Endothelial cell of umbilical vein (primary cell): Measurements from ENCODE around the gene SAMD14. TPM values are rescaled to one million over a fixed set of nuclear protein-coding genes. Genes with fewer than 3 reads are reported as not detected.

Experiments used
- BruUV-seq: library from RNA; stranded (reverse); fragments of 400-500 nt; replicated peaks from 2 replicates; lab custom pipeline; 2021; lab: Mats Ljungman, UMichigan
- CTCF ChIA-PET: fragments of 300-600, 350-600 bp; sonication (Branson Sonifier 250); formaldehyde crosslinking; loops from one replicate; lab custom pipeline; 2021; ENCODE audit warnings: antibody characterized with exemption, inconsistent platforms; lab: Charles Lee
- POLR2A ChIA-PET: fragments of 300-600, 350-600 bp; sonication (Branson Sonifier 250); formaldehyde crosslinking; loops from one replicate; lab custom pipeline; 2021; ENCODE audit warnings: antibody characterized with exemption, inconsistent platforms; lab: Charles Lee
- DNase-seq: peaks from one replicate; pipeline ENCODE4 v3.0.0-alpha.2; 2011; ENCODE audit warnings: low read depth, low spot score
- FAIRE-seq: peaks from 2 replicates; lab custom pipeline; 2011; peaks lifted over from hg19 to GRCh38; lab: Jason Lieb, UNC
- H2AFZ ChIP-seq: 2 replicates; pipeline ENCODE4 v1.6.0; 2012; ENCODE audit warnings: low read depth, low read length, control low read depth, inconsistent platforms
- H3K27ac ChIP-seq: 2 replicates; pipeline ENCODE4 v1.5.1; 2011; ENCODE audit warnings: low read depth, mild to moderate bottlenecking, control low read depth, low read length, moderate library complexity; ENCODE audit not compliant: insufficient read depth
- H3K27me3 ChIP-seq, 2 experiments: 2 replicates each; pipeline versions ENCODE4 v1.6.0 to v1.6.1; 2011; ENCODE audit warnings: low read length in 2 of 2, mixed read lengths in 1 of 2; ENCODE audit not compliant: control insufficient read depth in 2 of 2, insufficient read depth in 2 of 2
- H3K36me3 ChIP-seq, 2 experiments: 2 replicates in 1 of 2; 3 replicates in 1 of 2; pipeline ENCODE4 v1.5.1; 2011; ENCODE audit warnings: low read length in 2 of 2, mild to moderate bottlenecking in 1 of 2, moderate library complexity in 1 of 2; ENCODE audit not compliant: control insufficient read depth in 2 of 2, insufficient read depth in 2 of 2; ENCODE audit errors: extremely low read depth in 1 of 2
- H3K4me1 ChIP-seq: 3 replicates; pipeline ENCODE4 v1.5.1; 2011; ENCODE audit warnings: mild to moderate bottlenecking, low read length; ENCODE audit not compliant: control insufficient read depth, insufficient read depth; ENCODE audit errors: extremely low read depth
- H3K4me2 ChIP-seq: 2 replicates; pipeline ENCODE4 v1.6.1; 2011; ENCODE audit warnings: low read length, control low read depth, mixed read lengths; ENCODE audit not compliant: insufficient read depth
- H3K4me3 ChIP-seq, 3 experiments: fragments of 200-600 bp in 1 of 3; sonication (generic), shearing (Covaris generic) in 1 of 3; replicated peaks in 1 of 3; 2 replicates each; pipeline ENCODE4 v1.5.1; 2011 to 2016; ENCODE audit warnings: control low read depth in 3 of 3, low read length in 3 of 3, mild to moderate bottlenecking in 2 of 3, inconsistent platforms in 1 of 3, low read depth in 1 of 3, moderate library complexity in 1 of 3; ENCODE audit not compliant: insufficient read depth in 1 of 3
- H3K79me2 ChIP-seq: 2 replicates; pipeline ENCODE4 v1.6.0; 2012; ENCODE audit warnings: low read length, inconsistent platforms; ENCODE audit not compliant: control insufficient read depth, insufficient read depth
- H3K9ac ChIP-seq: replicated peaks from 2 replicates; pipeline ENCODE3; 2011; ENCODE audit warnings: low read length, control low read depth; ENCODE audit not compliant: insufficient read depth; ENCODE audit errors: extremely low read depth
- H3K9me1 ChIP-seq: replicated peaks from 3 replicates; pipeline ENCODE4 v1.6.0; 2011; ENCODE audit warnings: mild to moderate bottlenecking, low read length; ENCODE audit not compliant: control insufficient read depth, insufficient read depth; ENCODE audit errors: extremely low read depth
- H3K9me3 ChIP-seq: replicated peaks from 2 replicates; pipeline ENCODE4 v1.5.1; 2012; ENCODE audit warnings: low read length, inconsistent platforms; ENCODE audit not compliant: control insufficient read depth, insufficient read depth
- H4K20me1 ChIP-seq: replicated peaks from 2 replicates; pipeline ENCODE3; 2011; ENCODE audit warnings: mild to moderate bottlenecking, low read length; ENCODE audit not compliant: control insufficient read depth, insufficient read depth; ENCODE audit errors: extremely low read depth
- POLR2AphosphoS5 ChIP-seq: IDR thresholded peaks from 2 replicates; pipeline ENCODE4 v1.6.1; 2012; ENCODE audit warnings: low read depth, mild to moderate bottlenecking, control low read depth, low read length, moderate library complexity; ENCODE audit not compliant: insufficient read depth
- dilution Hi-C: fragments of 300-500 bp; cut with MboI; formaldehyde crosslinking; loops from one replicate; pipeline ENCODE4 v1.15.0; 2019; ENCODE audit warnings: low sequenced_read_pairs; ENCODE audit not compliant: extremely low pct_ligation_motif_present
- intact Hi-C: fragments of 100-400 bp; cut with micrococcal nuclease; formaldehyde crosslinking; loops from one replicate; pipeline ENCODE4 v1.10.0; 2022
- polyA plus RNA-seq, 4 experiments: library from polyadenylated mRNA; depleted of rRNA in 3 of 4; stranded (reverse) in 3 of 4; unstranded in 1 of 4; fragments of >200 nt; gene quantifications; 2 replicates each; pipeline versions ENCODE4 v1.2.1 to v1.2.3, GENCODE V29; 2011 to 2012; ENCODE audit warnings: missing spikeins in 1 of 4
- total RNA-seq: library from RNA; stranded (reverse); gene quantifications from 2 replicates; pipeline ENCODE4 v1.2.3, GENCODE V29; 2021
- TF ChIP-seq, protein P1 (sequence below), 2 donors: IDR thresholded peaks; 1 replicate in 1 of 2; 2 replicates in 1 of 2; pipeline ENCODE4 v1.5.1; 2011; ENCODE audit warnings: low read length in 2 of 2, mild to moderate bottlenecking in 2 of 2, moderate library complexity in 2 of 2, control low read depth in 1 of 2, inconsistent platforms in 1 of 2, low read depth in 1 of 2; ENCODE audit not compliant: insufficient read depth in 1 of 2; ENCODE audit errors: extremely low read depth in 1 of 2
- TF ChIP-seq, protein P2 (sequence below): IDR thresholded peaks from 2 replicates; pipeline ENCODE4 v1.6.1; 2011; ENCODE audit not compliant: insufficient read depth, insufficient read length

The SAMD14 gene
- total and polyA plus RNA-seq, 2 donors (not counting 3 experiments of a cell fraction or from before 2014, with no cell fraction given), result 6.8 to 15.6 TPM

- DNase-seq, result no peak
Measured at GRCh38 chr17:50164697-50164988, 34.7 kb upstream of the SAMD14 start.

More at GRCh38 chr17:50164697-50164988, 34.7 kb upstream of the SAMD14 start:
- Histone ChIP-seq H3K4me1 (peaks cover 6% of the 10 kb centered on the region), H3K36me3 (no peaks in the 10 kb centered on the region), H3K9me3 (no peaks in the 10 kb centered on the region), H3K4me2 (no peak overlapping the region), H3K9me1 (no peaks in the 10 kb centered on the region), H3K9ac (no peak overlapping the region), H3K27me3 (peaks cover 0 to 2% of the 10 kb centered on the region in 2 experiments), H4K20me1 (no peaks in the 10 kb centered on the region), H2AFZ (no peak overlapping the region), H3K27ac (no peak overlapping the region), H3K4me3 (no peak overlapping the region), H3K79me2 (no peaks in the 10 kb centered on the region)
- dilution Hi-C loops (no loop called here), intact Hi-C loops (no loop called here)
- FAIRE-seq, result no peak
- TF ChIP-seq, protein P1, sequence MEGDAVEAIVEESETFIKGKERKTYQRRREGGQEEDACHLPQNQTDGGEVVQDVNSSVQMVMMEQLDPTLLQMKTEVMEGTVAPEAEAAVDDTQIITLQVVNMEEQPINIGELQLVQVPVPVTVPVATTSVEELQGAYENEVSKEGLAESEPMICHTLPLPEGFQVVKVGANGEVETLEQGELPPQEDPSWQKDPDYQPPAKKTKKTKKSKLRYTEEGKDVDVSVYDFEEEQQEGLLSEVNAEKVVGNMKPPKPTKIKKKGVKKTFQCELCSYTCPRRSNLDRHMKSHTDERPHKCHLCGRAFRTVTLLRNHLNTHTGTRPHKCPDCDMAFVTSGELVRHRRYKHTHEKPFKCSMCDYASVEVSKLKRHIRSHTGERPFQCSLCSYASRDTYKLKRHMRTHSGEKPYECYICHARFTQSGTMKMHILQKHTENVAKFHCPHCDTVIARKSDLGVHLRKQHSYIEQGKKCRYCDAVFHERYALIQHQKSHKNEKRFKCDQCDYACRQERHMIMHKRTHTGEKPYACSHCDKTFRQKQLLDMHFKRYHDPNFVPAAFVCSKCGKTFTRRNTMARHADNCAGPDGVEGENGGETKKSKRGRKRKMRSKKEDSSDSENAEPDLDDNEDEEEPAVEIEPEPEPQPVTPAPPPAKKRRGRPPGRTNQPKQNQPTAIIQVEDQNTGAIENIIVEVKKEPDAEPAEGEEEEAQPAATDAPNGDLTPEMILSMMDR (IDR thresholded peaks at IDR 0.05; ENCODE audit: extremely low read depth in 1 of 2, insufficient read depth in 1 of 2, low read depth in 1 of 2, low read length in 2 of 2), result no peak
- TF ChIP-seq, protein P2, sequence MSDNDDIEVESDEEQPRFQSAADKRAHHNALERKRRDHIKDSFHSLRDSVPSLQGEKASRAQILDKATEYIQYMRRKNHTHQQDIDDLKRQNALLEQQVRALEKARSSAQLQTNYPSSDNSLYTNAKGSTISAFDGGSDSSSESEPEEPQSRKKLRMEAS, result no peak
- TF ChIP-seq POLR2AphosphoS5, result no peak
- ChIA-PET POLR2A (interaction anchor here (0.5 kb wide), 1 partner anchor 890 kb away, joined by 10 read pairs; no protein-coding TSS in a partner anchor), CTCF (interaction anchor here (0.6 to 3.6 kb wide), 4 partner anchors 8 to 36 kb away, joined by 3 to 15 read pairs (median 4); no protein-coding TSS in a partner anchor)
- BruUV-seq, result no TSS peak
